SK-N-SH (cell line): ENCODE results near the gene SFXN3. TPM values are rescaled to one million over a fixed set of nuclear protein-coding genes. Genes with fewer than 3 reads are reported as not detected.

Experiments
- CTCF ChIA-PET: fragments of 300-600, 350-600 bp; formaldehyde crosslinking; extraction: SDS; loops from one replicate; lab custom pipeline; 2021; lab: Yijun Ruan, JAX
- POLR2A ChIA-PET: fragments of 350-600 bp; sonication (Branson Sonifier 250); formaldehyde crosslinking; extraction: SDS; loops from one replicate; lab custom pipeline; 2020; ENCODE audit warnings: antibody characterized with exemption, inconsistent platforms; lab: Yijun Ruan, JAX
- DNase-seq: peaks from one replicate; pipeline ENCODE4 v3.0.0; 2012
- H2AFZ ChIP-seq: fragments of 200-600 bp; sonication (generic); 2 replicates; pipeline ENCODE4 v1.8.1; 2016; ENCODE audit warnings: antibody characterized with exemption, mild to moderate bottlenecking, low read depth
- H3F3A ChIP-seq: fragments of 200-600 bp; sonication (generic); replicated peaks from 2 replicates; pipeline ENCODE3; 2016; ENCODE audit warnings: antibody characterized with exemption, mild to moderate bottlenecking; ENCODE audit not compliant: insufficient read depth
- H3K27ac ChIP-seq, 2 experiments: fragments of 200-500 bp in 1 of 2; fragments of 200-600 bp in 1 of 2; sonication (Bioruptor generic) in 1 of 2; sonication (generic), shearing (Covaris generic) in 1 of 2; 2 replicates each; pipeline versions ENCODE4 v1.5.1 to v1.6.1; 2014 to 2016; ENCODE audit warnings: low read depth in 2 of 2, inconsistent platforms in 1 of 2, low read length in 1 of 2, mild to moderate bottlenecking in 1 of 2, mixed read lengths in 1 of 2
- H3K27me3 ChIP-seq: fragments of 200-600 bp; sonication (generic), shearing (Covaris generic); 2 replicates; pipeline ENCODE4 v1.6.1; 2016; ENCODE audit warnings: mixed run types; ENCODE audit not compliant: insufficient read depth
- H3K36me3 ChIP-seq, 2 experiments: fragments of 200-500 bp in 1 of 2; fragments of 200-600 bp in 1 of 2; sonication (Bioruptor generic) in 1 of 2; sonication (generic) in 1 of 2; replicated peaks in 1 of 2; 2 replicates each; pipeline versions ENCODE3 to v1.5.1; 2014 to 2016; ENCODE audit warnings: low read length in 1 of 2, mild to moderate bottlenecking in 1 of 2; ENCODE audit not compliant: insufficient read depth in 2 of 2, control insufficient read depth in 1 of 2
- H3K4me1 ChIP-seq, 2 experiments: fragments of 200-500 bp in 1 of 2; fragments of 200-600 bp in 1 of 2; sonication (Bioruptor generic) in 1 of 2; sonication (generic), shearing (Covaris generic) in 1 of 2; 2 replicates each; pipeline versions ENCODE4 v1.5.1 to v1.6.1; 2014 to 2016; ENCODE audit warnings: low read depth in 1 of 2, low read length in 1 of 2, mixed run types in 1 of 2; ENCODE audit not compliant: insufficient read depth in 2 of 2, control insufficient read depth in 1 of 2
- H3K4me2 ChIP-seq: fragments of 200-600 bp; sonication (generic), shearing (Covaris generic); 2 replicates; pipeline ENCODE4 v1.6.1; 2017; ENCODE audit warnings: mixed run types
- H3K4me3 ChIP-seq, 2 experiments: fragments of 200-500 bp in 1 of 2; fragments of 200-600 bp in 1 of 2; sonication (Bioruptor generic) in 1 of 2; sonication (generic), shearing (Covaris generic) in 1 of 2; 2 replicates each; pipeline versions ENCODE4 v1.5.1 to v1.8.1; 2014 to 2016; ENCODE audit warnings: low read depth in 2 of 2, inconsistent platforms in 1 of 2, low read length in 1 of 2, mild to moderate bottlenecking in 1 of 2, mixed read lengths in 1 of 2, moderate library complexity in 1 of 2
- H3K79me2 ChIP-seq: fragments of 200-600 bp; sonication (generic); 2 replicates; pipeline ENCODE4 v1.8.1; 2017; ENCODE audit warnings: mild to moderate bottlenecking; ENCODE audit not compliant: insufficient read depth
- H3K9ac ChIP-seq: fragments of 200-600 bp; sonication (generic); 2 replicates; pipeline ENCODE4 v1.6.1; 2017; ENCODE audit warnings: mixed run types
- H3K9me2 ChIP-seq: fragments of 200-600 bp; sonication (generic); 2 replicates; pipeline ENCODE4 v1.6.1; 2017; ENCODE audit warnings: mixed run types
- H3K9me3 ChIP-seq: fragments of 200-600 bp; sonication (generic); 2 replicates; pipeline ENCODE4 v1.6.1; 2017; ENCODE audit warnings: mixed run types, mild to moderate bottlenecking, moderate library complexity
- H4K20me1 ChIP-seq: fragments of 200-600 bp; sonication (generic); 2 replicates; pipeline ENCODE4 v1.6.1; 2017; ENCODE audit warnings: mild to moderate bottlenecking, mixed run types; ENCODE audit not compliant: insufficient read depth
- FOXJ3 ChIP-seq: sonication (generic); formaldehyde crosslinking; IDR thresholded peaks from 2 replicates; pipeline ENCODE4 v1.5.1; 2020; ENCODE audit warnings: mild to moderate bottlenecking, missing genetic modification reagents
- GABPA ChIP-seq: IDR thresholded peaks from 2 replicates; pipeline ENCODE4 v1.4.0; 2012; ENCODE audit warnings: low read depth, mild to moderate bottlenecking
- IRF3 ChIP-seq: fragments of 150-350 bp; IDR thresholded peaks from 2 replicates; pipeline ENCODE4 v1.6.1; 2016; ENCODE audit warnings: mild to moderate bottlenecking, low read depth, low read length
- MEF2A ChIP-seq: IDR thresholded peaks from 2 replicates; pipeline ENCODE4 v1.4.0; 2012; ENCODE audit warnings: low read depth, borderline replicate concordance
- MXI1 ChIP-seq: IDR thresholded peaks from 2 replicates; pipeline ENCODE4 v1.6.1; 2012; ENCODE audit warnings: mild to moderate bottlenecking, low read depth, low read length, improper control_type of control experiment
- NFIC ChIP-seq: IDR thresholded peaks from 2 replicates; pipeline ENCODE4 v1.4.0; 2012; ENCODE audit warnings: borderline replicate concordance
- NRF1 ChIP-seq: IDR thresholded peaks from 2 replicates; pipeline ENCODE4 v1.6.1; 2012; ENCODE audit warnings: low read depth, mild to moderate bottlenecking, low read length
- PBX3 ChIP-seq: IDR thresholded peaks from 2 replicates; pipeline ENCODE4; 2012
- RFX5 ChIP-seq: IDR thresholded peaks from 2 replicates; pipeline ENCODE4 v1.6.1; 2012; ENCODE audit warnings: mild to moderate bottlenecking, improper control_type of control experiment, low read length
- RXRA ChIP-seq: IDR thresholded peaks from 2 replicates; pipeline ENCODE4 v1.4.0; 2012; ENCODE audit warnings: low read depth, mild to moderate bottlenecking, borderline replicate concordance
- TCF12 ChIP-seq: IDR thresholded peaks from 2 replicates; pipeline ENCODE4 v1.4.0; 2012
- TEAD4 ChIP-seq: IDR thresholded peaks from 2 replicates; pipeline ENCODE4 v1.4.0; 2012; ENCODE audit warnings: mild to moderate bottlenecking, borderline replicate concordance; ENCODE audit not compliant: insufficient read depth
- WGBS: methylation state at CpG from one replicate; pipeline ENCODE4 v1.1.6; 2017; ENCODE audit warnings: low lambda C conversion rate; 5-methylcytosine and 5-hydroxymethylcytosine counted together
- polyA plus RNA-seq, 3 experiments: library from polyadenylated mRNA; depleted of rRNA; stranded (reverse); fragments of >200 nt; gene quantifications; 2 replicates each; pipeline ENCODE4 v1.2.3, GENCODE V29; 2012
- TF ChIP-seq, protein P1 (sequence below): IDR thresholded peaks from 2 replicates; pipeline ENCODE4 v1.4.0; 2012; ENCODE audit warnings: low read depth
- TF ChIP-seq, protein P2 (sequence below): fragments of 150-350 bp; IDR thresholded peaks from 2 replicates; pipeline ENCODE4 v1.6.1; 2017; ENCODE audit warnings: antibody characterized with exemption, low read length, low read depth, borderline replicate concordance
- TF ChIP-seq, protein P3 (sequence below): fragments of 200-600 bp; sonication (generic); IDR thresholded peaks from 2 replicates; pipeline ENCODE4 v1.6.1; 2017; ENCODE audit warnings: antibody characterized with exemption, mild to moderate bottlenecking, moderate library complexity

Gene SFXN3
- polyA plus RNA-seq, 1 of the 3 experiments (the other 2 are of a cell fraction), result 142 TPM

- no peak for TF ChIP-seq PBX3
Observed at GRCh38 chr10:101019440-101019703, 11.7 kb upstream of the SFXN3 start (continued).

DNA sequence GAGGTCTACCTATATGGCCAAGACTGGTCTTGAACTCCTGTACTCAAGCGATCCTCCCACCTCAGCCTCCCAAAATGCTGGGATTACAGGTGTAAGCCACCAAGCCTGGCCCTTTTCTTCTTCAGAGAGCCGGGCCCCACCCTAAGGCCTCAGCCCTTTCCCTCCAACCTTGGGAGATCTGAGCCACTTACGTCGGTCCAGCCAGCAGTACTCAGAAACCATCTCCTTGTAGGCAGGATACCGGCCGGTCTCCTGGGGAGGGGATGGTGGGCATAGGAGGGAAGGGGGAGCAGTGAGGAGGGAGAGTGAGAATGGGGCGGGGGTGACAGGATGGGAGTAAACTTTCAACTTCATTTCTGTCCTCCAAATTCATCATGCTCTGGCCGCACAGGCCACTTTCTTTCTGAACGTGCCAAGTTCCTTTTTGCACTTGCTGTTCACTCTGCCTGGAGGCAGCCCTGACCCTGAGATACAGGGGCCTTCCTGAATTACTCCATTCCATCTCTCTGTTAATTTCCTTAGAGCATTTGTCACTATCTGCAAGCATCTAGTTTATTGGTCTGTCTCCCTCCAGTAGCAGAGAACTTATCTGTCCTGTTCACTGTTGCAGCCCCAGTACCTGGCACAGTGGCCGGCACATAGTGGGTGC lies 10.5 kb upstream of the SFXN3 start:
- H3F3A ChIP-seq, result no peaks in the 10 kb centered on the region
- H3K9ac ChIP-seq, result no peak overlapping the region
- WGBS, result 86% methylated on average over 10 of the region's 10 CpGs
- CTCF ChIA-PET, result interaction anchor here (4.3 to 7.2 kb wide), 5 partner anchors 9 to 121 kb away, joined by 27 to 443 read pairs (median 98); partner anchors contain the start of genes LZTS2, MRPL43, PDZD7 and SFXN3
- DNase-seq, result no peak
- H3K4me2 ChIP-seq, result no peak overlapping the region
- H3K4me3 ChIP-seq, result no peak overlapping the region
- POLR2A ChIA-PET, result no interaction called here
- no peak for TF ChIP-seq NFIC
- TF ChIP-seq, protein P1, sequence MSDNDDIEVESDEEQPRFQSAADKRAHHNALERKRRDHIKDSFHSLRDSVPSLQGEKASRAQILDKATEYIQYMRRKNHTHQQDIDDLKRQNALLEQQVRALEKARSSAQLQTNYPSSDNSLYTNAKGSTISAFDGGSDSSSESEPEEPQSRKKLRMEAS, result no peak
- TF ChIP-seq, protein P2, sequence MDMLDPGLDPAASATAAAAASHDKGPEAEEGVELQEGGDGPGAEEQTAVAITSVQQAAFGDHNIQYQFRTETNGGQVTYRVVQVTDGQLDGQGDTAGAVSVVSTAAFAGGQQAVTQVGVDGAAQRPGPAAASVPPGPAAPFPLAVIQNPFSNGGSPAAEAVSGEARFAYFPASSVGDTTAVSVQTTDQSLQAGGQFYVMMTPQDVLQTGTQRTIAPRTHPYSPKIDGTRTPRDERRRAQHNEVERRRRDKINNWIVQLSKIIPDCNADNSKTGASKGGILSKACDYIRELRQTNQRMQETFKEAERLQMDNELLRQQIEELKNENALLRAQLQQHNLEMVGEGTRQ, result no peak
- TF ChIP-seq NRF1, result no peak
- TF ChIP-seq MEF2A, result no peak
- TF ChIP-seq GABPA, result no peak
- no peak for TF ChIP-seq TEAD4
- TF ChIP-seq IRF3, result no peak
- TF ChIP-seq MXI1, result no peak
- TF ChIP-seq, protein P3, sequence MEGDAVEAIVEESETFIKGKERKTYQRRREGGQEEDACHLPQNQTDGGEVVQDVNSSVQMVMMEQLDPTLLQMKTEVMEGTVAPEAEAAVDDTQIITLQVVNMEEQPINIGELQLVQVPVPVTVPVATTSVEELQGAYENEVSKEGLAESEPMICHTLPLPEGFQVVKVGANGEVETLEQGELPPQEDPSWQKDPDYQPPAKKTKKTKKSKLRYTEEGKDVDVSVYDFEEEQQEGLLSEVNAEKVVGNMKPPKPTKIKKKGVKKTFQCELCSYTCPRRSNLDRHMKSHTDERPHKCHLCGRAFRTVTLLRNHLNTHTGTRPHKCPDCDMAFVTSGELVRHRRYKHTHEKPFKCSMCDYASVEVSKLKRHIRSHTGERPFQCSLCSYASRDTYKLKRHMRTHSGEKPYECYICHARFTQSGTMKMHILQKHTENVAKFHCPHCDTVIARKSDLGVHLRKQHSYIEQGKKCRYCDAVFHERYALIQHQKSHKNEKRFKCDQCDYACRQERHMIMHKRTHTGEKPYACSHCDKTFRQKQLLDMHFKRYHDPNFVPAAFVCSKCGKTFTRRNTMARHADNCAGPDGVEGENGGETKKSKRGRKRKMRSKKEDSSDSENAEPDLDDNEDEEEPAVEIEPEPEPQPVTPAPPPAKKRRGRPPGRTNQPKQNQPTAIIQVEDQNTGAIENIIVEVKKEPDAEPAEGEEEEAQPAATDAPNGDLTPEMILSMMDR, result no peak
- TF ChIP-seq FOXJ3 (CRISPR knock-in tag), result no peak
- TF ChIP-seq TCF12, result no peak
- TF ChIP-seq RFX5, result no peak
- no peak for TF ChIP-seq RXRA
- H3K27ac ChIP-seq, result no peak overlapping the region
- no peaks in the 10 kb centered on the region for H3K79me2 ChIP-seq
- H3K4me1 ChIP-seq, result peaks cover 0 to 4% of the 10 kb centered on the region in 2 experiments; a peak in 1 of 4 replicates
- no peaks in the 10 kb centered on the region for H3K9me2 ChIP-seq
- H2AFZ ChIP-seq, result no peak overlapping the region
- no peaks in the 10 kb centered on the region for H3K9me3 ChIP-seq
- H3K36me3 ChIP-seq, result no peaks in the 10 kb centered on the region
- H4K20me1 ChIP-seq, result no peaks in the 10 kb centered on the region
- H3K27me3 ChIP-seq, result no peaks in the 10 kb centered on the region
